Fibroblast of lung (primary cell): Measurements from ENCODE around the gene ANKRD7.

Experiments
- EZH2 ChIP-seq: IDR thresholded peaks from 2 replicates; pipeline ENCODE4 v1.5.1; 2012; ENCODE audit warnings: low read length, control low read depth, mild to moderate bottlenecking; ENCODE audit errors: missing control alignments
- TF ChIP-seq, protein P1 (sequence below), 2 donors: IDR thresholded peaks in 1 of 2; conservative IDR thresholded peaks in 1 of 2; 1 replicate in 1 of 2; 2 replicates in 1 of 2; pipeline ENCODE4 v1.5.1; 2011 to 2012; ENCODE audit warnings: low read length in 2 of 2, control low read depth in 1 of 2, inconsistent platforms in 1 of 2, low read depth in 1 of 2, mild to moderate bottlenecking in 1 of 2

DNA sequence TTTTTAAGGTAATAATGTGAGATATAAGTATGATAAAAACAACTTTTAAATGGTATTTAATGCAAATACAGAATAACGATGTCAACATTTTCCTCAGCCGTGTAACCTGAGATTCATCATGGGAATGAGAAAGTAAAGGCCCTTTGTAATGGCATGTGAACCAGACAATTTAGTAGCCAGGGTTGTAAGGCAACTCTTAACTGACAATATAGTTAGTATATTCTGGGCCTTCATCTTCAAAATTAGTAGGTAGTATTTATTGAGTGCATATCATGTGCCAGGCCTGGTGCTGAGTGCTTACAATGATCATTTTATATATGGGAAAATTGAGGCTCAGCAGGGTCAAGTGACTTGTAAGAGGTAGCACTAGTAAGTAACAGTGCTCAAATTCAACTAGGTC, 29.9 kb upstream of the ANKRD7 start:
- TF ChIP-seq, protein P1, sequence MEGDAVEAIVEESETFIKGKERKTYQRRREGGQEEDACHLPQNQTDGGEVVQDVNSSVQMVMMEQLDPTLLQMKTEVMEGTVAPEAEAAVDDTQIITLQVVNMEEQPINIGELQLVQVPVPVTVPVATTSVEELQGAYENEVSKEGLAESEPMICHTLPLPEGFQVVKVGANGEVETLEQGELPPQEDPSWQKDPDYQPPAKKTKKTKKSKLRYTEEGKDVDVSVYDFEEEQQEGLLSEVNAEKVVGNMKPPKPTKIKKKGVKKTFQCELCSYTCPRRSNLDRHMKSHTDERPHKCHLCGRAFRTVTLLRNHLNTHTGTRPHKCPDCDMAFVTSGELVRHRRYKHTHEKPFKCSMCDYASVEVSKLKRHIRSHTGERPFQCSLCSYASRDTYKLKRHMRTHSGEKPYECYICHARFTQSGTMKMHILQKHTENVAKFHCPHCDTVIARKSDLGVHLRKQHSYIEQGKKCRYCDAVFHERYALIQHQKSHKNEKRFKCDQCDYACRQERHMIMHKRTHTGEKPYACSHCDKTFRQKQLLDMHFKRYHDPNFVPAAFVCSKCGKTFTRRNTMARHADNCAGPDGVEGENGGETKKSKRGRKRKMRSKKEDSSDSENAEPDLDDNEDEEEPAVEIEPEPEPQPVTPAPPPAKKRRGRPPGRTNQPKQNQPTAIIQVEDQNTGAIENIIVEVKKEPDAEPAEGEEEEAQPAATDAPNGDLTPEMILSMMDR (conservative IDR thresholded peaks at IDR 0.05 in 1 of 2, IDR thresholded peaks at IDR 0.05 in 1 of 2; ENCODE audit: low read depth in 1 of 2, low read length in 2 of 2) = no peak
- no peak for TF ChIP-seq EZH2
